Prostate gland (tissue), 2 donors: Measurements from ENCODE around the gene C1QTNF7.

Experiments used
- CTCF ChIP-seq, 4 experiments: fragments of 200-600 bp in 2 of 4; fragments of 450-650 bp in 2 of 4; sonication (generic) in 2 of 4; IDR thresholded peaks; 1 replicate in 3 of 4; 2 replicates in 1 of 4; pipeline ENCODE4 v1.5.1; 2016 to 2019; ENCODE audit warnings: antibody characterized with exemption in 4 of 4, mild to moderate bottlenecking in 2 of 4, moderate library complexity in 2 of 4
- POLR2A ChIP-seq: fragments of 450-650 bp; IDR thresholded peaks from one replicate; pipeline ENCODE4 v1.6.1; 2016; ENCODE audit warnings: antibody characterized with exemption, mild to moderate bottlenecking
- POLR2AphosphoS5 ChIP-seq: sonication (generic); formaldehyde crosslinking; IDR thresholded peaks from one replicate; pipeline ENCODE4 v1.6.1; 2017; ENCODE audit warnings: antibody characterized with exemption

- TF ChIP-seq POLR2AphosphoS5 (no peak), CTCF (IDR thresholded peaks at IDR 0.05) (no peak), POLR2A (no peak)
Measured at GRCh38 chr4:15479913-15480185, 52.0 kb downstream of the C1QTNF7 start.
